K562 (cell line): ENCODE data around the gene CLDN34. TPM values are rescaled to one million over a fixed set of nuclear protein-coding genes. Genes with fewer than 3 reads are reported as not detected.
A peak's percentile ranks its signal among the peaks of the same experiment; 100 is the strongest.

Experiments used
- ATAC-seq: fragments of 200-7000 bp; cut with Tn5 transposase; 3 replicates; pipeline ENCODE4 v1.9.1; 2020; ENCODE audit warnings: moderate library complexity
- BruUV-seq: library from RNA; stranded (reverse); fragments of 400-500 nt; replicated peaks from 2 replicates; lab custom pipeline; 2021; lab: Mats Ljungman, UMichigan
- CTCF ChIA-PET: fragments of 300-600 bp; formaldehyde crosslinking; extraction: SDS; loops from one replicate; lab custom pipeline; 2021; ENCODE audit warnings: low intra/inter-chr PET ratio; lab: Yijun Ruan, JAX
- POLR2A ChIA-PET: fragments of 300-600, 350-650 bp; sonication (Branson Sonifier 250); formaldehyde crosslinking; extraction: SDS; loops from one replicate; lab custom pipeline; 2021; ENCODE audit warnings: antibody characterized with exemption, inconsistent platforms; lab: Yijun Ruan, JAX
- DNase-seq, 4 experiments: peaks; one replicate each; pipeline versions ENCODE4 v3.0.0 to v3.0.0-alpha.2; 2011 to 2018; ENCODE audit warnings: low spot score in 3 of 4, mixed read lengths in 3 of 4; ENCODE audit errors: extremely low read depth in 1 of 4
- FAIRE-seq: peaks from 2 replicates; lab custom pipeline; 2011; peaks lifted over from hg19 to GRCh38; lab: Jason Lieb, UNC
- H2AFZ ChIP-seq: 2 replicates; pipeline ENCODE4 v1.6.0; 2011; ENCODE audit warnings: low read depth, low read length, control low read depth, inconsistent platforms
- H3K27ac ChIP-seq: fragments of 200-600 bp; 3 replicates; pipeline ENCODE4 v1.8.0; 2011; ENCODE audit warnings: low read depth, mild to moderate bottlenecking, control low read depth, inconsistent platforms, low read length, moderate library complexity, mixed read lengths; ENCODE audit errors: extremely low read depth
- H3K27me3 ChIP-seq, 2 experiments: fragments of 300-600 bp in 1 of 2; 2 replicates in 1 of 2; 3 replicates in 1 of 2; pipeline versions ENCODE4 v1.6.0 to v1.8.0; 2011; ENCODE audit warnings: inconsistent platforms in 2 of 2, low read length in 2 of 2, mild to moderate bottlenecking in 1 of 2, mixed read lengths in 1 of 2, moderate library complexity in 1 of 2; ENCODE audit not compliant: control insufficient read depth in 2 of 2, insufficient read depth in 2 of 2
- H3K36me3 ChIP-seq: fragments of 300-600 bp; 3 replicates; pipeline ENCODE4 v1.8.0; 2011; ENCODE audit warnings: mild to moderate bottlenecking, low read length, inconsistent platforms; ENCODE audit not compliant: control insufficient read depth, insufficient read depth
- H3K4me1 ChIP-seq, 2 experiments: fragments of 200-600 bp in 1 of 2; replicated peaks in 1 of 2; 2 replicates in 1 of 2; 3 replicates in 1 of 2; pipeline versions ENCODE4 v1.5.1 to v1.8.0; 2011; ENCODE audit warnings: inconsistent platforms in 2 of 2, low read length in 2 of 2, mild to moderate bottlenecking in 1 of 2, mixed read lengths in 1 of 2, moderate library complexity in 1 of 2; ENCODE audit not compliant: control insufficient read depth in 2 of 2, insufficient read depth in 2 of 2
- H3K4me2 ChIP-seq: 2 replicates; pipeline ENCODE4 v1.6.1; 2011; ENCODE audit warnings: low read length, control low read depth, inconsistent platforms, mixed read lengths; ENCODE audit not compliant: insufficient read depth
- H3K4me3 ChIP-seq: fragments of 200-600 bp; sonication (generic), shearing (Covaris generic); 2 replicates; pipeline ENCODE4 v1.5.1; 2016; ENCODE audit warnings: control low read depth, inconsistent platforms
- H3K79me2 ChIP-seq: fragments of 200-600 bp; 3 replicates; pipeline ENCODE4 v1.8.0; 2011; ENCODE audit warnings: low read length, inconsistent platforms; ENCODE audit not compliant: control insufficient read depth, insufficient read depth
- H3K9ac ChIP-seq, 2 experiments: 2 replicates each; pipeline versions ENCODE4 v1.6.0 to v1.6.1; 2011; ENCODE audit warnings: low read depth in 2 of 2, low read length in 2 of 2, control low read depth in 1 of 2, inconsistent platforms in 1 of 2, mild to moderate bottlenecking in 1 of 2, mixed read lengths in 1 of 2; ENCODE audit not compliant: insufficient read depth in 1 of 2
- H3K9me1 ChIP-seq: one replicate; pipeline ENCODE4 v1.6.0; 2011; ENCODE audit warnings: inconsistent platforms, mild to moderate bottlenecking, low read length, moderate library complexity; ENCODE audit not compliant: control insufficient read depth, insufficient read depth
- H3K9me3 ChIP-seq: replicated peaks from 2 replicates; pipeline ENCODE4 v1.5.1; 2011; ENCODE audit warnings: low read depth, low read length, inconsistent platforms; ENCODE audit not compliant: control insufficient read depth, insufficient read depth
- H4K20me1 ChIP-seq: replicated peaks from 2 replicates; pipeline ENCODE4 v1.6.1; 2011; ENCODE audit warnings: low read length, inconsistent platforms, mixed read lengths; ENCODE audit not compliant: control insufficient read depth, insufficient read depth
- TCFL5 ChIP-seq: fragments of 250-450 bp; sonication (Bioruptor Pico); conservative IDR thresholded peaks from 2 replicates; pipeline ENCODE4 v1.6.1; 2021; ENCODE audit warnings: mild to moderate bottlenecking, moderate library complexity, matching md5 sums
- WGBS: fragments of 100-300 bp; shearing (Covaris generic); methylation state at CpG from one replicate; pipeline ENCODE4 v1.1.6; 2016; ENCODE audit warnings: low coverage, mixed read lengths; ENCODE audit not compliant: insufficient coverage; ENCODE audit errors: missing lambda C conversion rate; 5-methylcytosine and 5-hydroxymethylcytosine counted together
- in situ Hi-C: fragments of 300-500 bp; cut with MboI; formaldehyde crosslinking; loops from 4 replicates; pipeline ENCODE4 v1.15.0; 2018; ENCODE audit warnings: inconsistent platforms, mixed read lengths
- intact Hi-C: fragments of 100-400 bp; cut with micrococcal nuclease; formaldehyde crosslinking; loops from 2 replicates; pipeline ENCODE4 v1.14.2; 2022
- polyA plus RNA-seq, 8 experiments: library from polyadenylated mRNA; depleted of rRNA in 4 of 8; stranded (reverse) in 5 of 8; unstranded in 3 of 8; fragments of >200 nt; fragmentation: Nextera tagmentation in 2 of 8; fragmentation: Illumina TruSeq in 1 of 8; extraction: Ambion mirVana in 2 of 8; extraction: Trizol in 1 of 8; gene quantifications; 2 replicates each; pipeline versions ENCODE4 v1.2.1 to v1.2.3, GENCODE V29; 2011 to 2014; ENCODE audit warnings: inconsistent platforms in 1 of 8, missing spikeins in 1 of 8
- total RNA-seq, 7 experiments: library from RNA; depleted of rRNA in 6 of 7; stranded (reverse); fragments of >200 nt in 6 of 7; fragmentation: Illumina TruSeq in 2 of 7; extraction: Trizol in 2 of 7; gene quantifications; 2 replicates each; pipeline versions ENCODE4 v1.2.1 to v1.2.3, GENCODE V29; 2011 to 2021; ENCODE audit warnings: low replicate concordance in 1 of 7
- TF ChIP-seq, protein P1 (sequence below), 3 experiments: IDR thresholded peaks in 2 of 3; conservative IDR thresholded peaks in 1 of 3; 2 replicates each; pipeline ENCODE4 v1.5.1; 2011 to 2012; ENCODE audit warnings: low read length in 3 of 3, mild to moderate bottlenecking in 3 of 3, control low read depth in 2 of 3, improper control_type of control experiment in 1 of 3, inconsistent platforms in 1 of 3, low read depth in 1 of 3, mixed read lengths in 1 of 3, moderate library complexity in 1 of 3; ENCODE audit not compliant: insufficient read depth in 2 of 3

The CLDN34 gene
- total and polyA plus RNA-seq, 9 of the 15 experiments (the other 6 are each of a cell fraction or from before 2014, with no cell fraction given) = not detected

DNA sequence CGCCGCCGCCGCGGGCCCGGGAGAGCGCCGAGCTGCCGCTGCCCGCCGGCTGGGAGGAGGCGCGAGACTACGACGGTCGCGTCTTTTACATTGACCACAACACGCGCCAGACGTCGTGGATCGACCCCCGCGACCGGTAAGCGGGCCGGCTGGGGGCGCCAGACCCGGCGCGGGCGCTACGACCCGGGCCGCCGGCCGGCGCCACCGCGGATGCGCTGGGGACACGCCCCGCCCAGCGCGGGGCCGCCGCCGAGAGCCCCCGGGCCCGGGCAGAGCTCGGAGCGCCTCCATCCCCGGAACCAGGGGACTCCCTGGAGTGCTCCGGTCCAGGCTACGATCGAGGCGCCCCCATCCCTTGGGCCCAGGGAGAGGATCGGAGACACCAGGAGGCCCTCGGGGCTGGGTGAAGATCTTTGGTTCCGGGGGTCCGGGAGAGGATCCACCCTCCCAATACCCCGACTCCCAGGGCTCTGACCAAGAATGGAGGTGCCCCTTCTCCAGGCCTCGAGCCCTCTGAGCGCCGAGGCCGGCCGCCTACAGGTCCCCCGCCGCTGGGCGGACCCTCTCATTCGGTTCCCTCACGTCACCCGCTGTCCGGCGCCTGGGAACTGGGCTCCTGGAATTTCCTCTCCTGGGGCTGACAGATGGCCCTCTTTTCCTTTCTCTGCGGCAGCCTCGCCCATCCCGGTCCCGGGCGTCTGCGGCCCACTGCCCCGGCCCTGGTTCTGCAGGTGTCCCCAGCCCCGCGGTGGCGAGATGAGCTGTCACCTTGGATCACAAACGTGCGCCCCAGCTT, 48.8 kb downstream of the CLDN34 start:
- H3K79me2 ChIP-seq = no peaks in the 10 kb centered on the region
- no peak overlapping the region for H3K4me2 ChIP-seq
- H4K20me1 ChIP-seq = no peaks in the 10 kb centered on the region
- no peak overlapping the region for H2AFZ ChIP-seq
- in situ Hi-C loops (no loop called here), intact Hi-C loops (no loop called here)
- FAIRE-seq (no peak), ATAC-seq (no peak), DNase-seq (peak in 2 of 4 experiments; percentile 10 to 20)
- ChIA-PET POLR2A (no interaction called here), CTCF (no interaction called here)
- whole genome bisulfite sequencing = 37% methylated on average over 25 of the region's 87 CpGs
- H3K27ac ChIP-seq = no peak overlapping the region
- H3K27me3 ChIP-seq = no peaks in the 10 kb centered on the region
- H3K4me1 ChIP-seq = peaks cover 0 to 14% of the 10 kb centered on the region in 2 experiments; a peak in 2 of 5 replicates
- H3K9me3 ChIP-seq = no peaks in the 10 kb centered on the region
- no peak overlapping the region for H3K4me3 ChIP-seq
- no peaks in the 10 kb centered on the region for H3K36me3 ChIP-seq
- peak overlapping the region in 1 of 2 experiments; percentile 52; a peak in 1 of 4 replicates for H3K9ac ChIP-seq
- TF ChIP-seq, protein P1, sequence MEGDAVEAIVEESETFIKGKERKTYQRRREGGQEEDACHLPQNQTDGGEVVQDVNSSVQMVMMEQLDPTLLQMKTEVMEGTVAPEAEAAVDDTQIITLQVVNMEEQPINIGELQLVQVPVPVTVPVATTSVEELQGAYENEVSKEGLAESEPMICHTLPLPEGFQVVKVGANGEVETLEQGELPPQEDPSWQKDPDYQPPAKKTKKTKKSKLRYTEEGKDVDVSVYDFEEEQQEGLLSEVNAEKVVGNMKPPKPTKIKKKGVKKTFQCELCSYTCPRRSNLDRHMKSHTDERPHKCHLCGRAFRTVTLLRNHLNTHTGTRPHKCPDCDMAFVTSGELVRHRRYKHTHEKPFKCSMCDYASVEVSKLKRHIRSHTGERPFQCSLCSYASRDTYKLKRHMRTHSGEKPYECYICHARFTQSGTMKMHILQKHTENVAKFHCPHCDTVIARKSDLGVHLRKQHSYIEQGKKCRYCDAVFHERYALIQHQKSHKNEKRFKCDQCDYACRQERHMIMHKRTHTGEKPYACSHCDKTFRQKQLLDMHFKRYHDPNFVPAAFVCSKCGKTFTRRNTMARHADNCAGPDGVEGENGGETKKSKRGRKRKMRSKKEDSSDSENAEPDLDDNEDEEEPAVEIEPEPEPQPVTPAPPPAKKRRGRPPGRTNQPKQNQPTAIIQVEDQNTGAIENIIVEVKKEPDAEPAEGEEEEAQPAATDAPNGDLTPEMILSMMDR (IDR thresholded peaks at IDR 0.05 in 2 of 3, conservative IDR thresholded peaks at IDR 0.05 in 1 of 3; ENCODE audit: insufficient read depth in 2 of 3, low read depth in 1 of 3, low read length in 3 of 3) = 0 out of 6 replicates have a peak, but pooled peaks of 1 of the 3 experiments have one; percentile 2
- TF ChIP-seq TCFL5 (CRISPR knock-in tag) = no peak
- no peaks in the 10 kb centered on the region for H3K9me1 ChIP-seq
- no TSS peak for BruUV-seq
